COLO668 (cell line): ENCODE results near the gene EIF4A2.
"Not testable (repeated sequence)": the region's sequence is repeated elsewhere in the genome, so short reads cannot be mapped to it uniquely, and the experiment has no call there.

ENCODE experiments used
- DNase-seq: peaks from one replicate; lab custom pipeline; 2025; ENCODE audit not compliant: unreplicated experiment; lab: John Stamatoyannopoulos, UW

EIF4A2 gene

DNA sequence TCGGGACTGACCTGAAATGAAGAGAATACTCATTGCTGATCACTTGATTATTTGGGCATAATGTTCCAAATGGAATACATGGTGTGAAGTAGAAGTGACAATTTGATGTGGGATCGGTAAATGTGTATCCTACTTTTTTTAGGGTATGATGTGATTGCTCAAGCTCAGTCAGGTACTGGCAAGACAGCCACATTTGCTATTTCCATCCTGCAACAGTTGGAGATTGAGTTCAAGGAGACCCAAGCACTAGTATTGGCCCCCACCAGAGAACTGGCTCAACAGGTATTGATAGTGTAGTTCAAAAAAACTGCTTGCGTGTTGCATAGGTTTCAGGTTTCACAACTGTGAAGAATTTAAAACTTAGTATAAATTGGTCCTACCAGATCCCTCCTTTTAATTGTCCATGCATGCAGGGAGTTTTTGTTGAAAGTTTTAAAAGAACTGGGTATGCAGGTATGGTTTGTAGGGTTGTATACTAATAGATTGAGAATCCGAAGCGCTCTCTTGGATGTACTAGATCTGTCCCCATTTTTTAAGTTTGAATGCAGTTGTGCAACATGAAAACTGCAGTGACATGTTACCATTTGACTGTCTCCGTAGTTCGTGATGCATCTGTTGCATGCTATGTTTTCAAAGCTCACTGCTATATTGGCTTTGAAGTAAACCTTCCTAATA, 1.6 kb downstream of the EIF4A2 start:
- no peak for DNase-seq

GRCh38 chr3:186785495-186786018, 2.2 kb downstream of the EIF4A2 start:
- DNase-seq, result no peak

DNA sequence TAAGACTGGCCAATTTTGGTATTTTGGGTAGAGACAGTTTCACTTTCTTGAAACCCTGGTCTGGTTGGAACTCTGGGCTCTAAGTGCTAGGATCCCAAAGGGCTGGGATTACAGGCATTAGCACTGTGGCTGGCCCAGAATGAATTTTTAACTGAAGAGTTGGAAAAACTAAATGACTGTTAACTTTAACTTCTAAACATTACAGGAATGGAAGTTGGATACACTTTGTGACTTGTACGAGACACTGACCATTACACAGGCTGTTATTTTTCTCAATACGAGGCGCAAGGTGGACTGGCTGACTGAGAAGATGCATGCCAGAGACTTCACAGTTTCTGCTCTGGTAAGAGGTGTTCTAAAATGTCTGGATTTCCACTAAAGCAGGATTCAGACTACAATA, 3.5 kb downstream of the EIF4A2 start:
- no peak for DNase-seq

GRCh38 chr3:186787642-186788481, 4.5 kb downstream of the EIF4A2 start:
- DNase-seq, result no peak

DNA sequence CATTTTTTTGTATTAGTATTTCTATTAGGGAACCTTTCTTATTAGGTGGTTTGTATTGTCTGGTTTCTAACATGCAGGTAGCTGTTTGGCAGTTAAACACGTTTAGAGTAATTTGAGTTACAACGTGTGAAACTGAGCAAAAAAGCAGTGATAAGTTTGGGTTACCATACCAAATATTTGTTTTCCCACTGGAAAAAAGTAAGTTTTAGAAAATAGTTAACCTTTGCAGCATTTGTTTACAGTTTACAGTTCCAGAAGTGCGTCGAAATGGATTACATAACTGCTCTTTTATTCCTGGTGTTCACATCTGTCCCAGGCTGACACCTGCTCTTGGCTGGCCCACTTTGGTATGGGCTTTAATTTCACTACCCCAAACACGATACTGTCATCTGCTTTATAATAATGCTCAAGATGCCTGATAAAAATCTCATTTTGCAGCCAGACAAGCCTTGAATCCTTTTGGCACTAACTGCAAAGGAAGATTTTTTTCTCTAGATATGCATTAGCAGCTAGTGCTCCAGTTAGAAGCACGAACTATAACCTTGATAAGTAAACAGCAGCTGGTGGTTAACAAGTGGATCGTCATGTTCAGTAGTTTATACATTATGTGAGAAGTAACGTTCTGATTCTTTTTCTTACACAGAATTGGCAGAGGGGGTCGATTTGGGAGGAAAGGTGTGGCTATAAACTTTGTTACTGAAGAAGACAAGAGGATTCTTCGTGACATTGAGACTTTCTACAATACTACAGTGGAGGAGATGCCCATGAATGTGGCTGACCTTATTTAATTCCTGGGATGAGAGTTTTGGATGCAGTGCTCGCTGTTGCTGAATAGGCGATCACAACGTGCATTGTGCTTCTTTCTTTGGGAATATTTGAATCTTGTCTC, 5.3 kb downstream of the EIF4A2 start:
- no peak for DNase-seq

DNA sequence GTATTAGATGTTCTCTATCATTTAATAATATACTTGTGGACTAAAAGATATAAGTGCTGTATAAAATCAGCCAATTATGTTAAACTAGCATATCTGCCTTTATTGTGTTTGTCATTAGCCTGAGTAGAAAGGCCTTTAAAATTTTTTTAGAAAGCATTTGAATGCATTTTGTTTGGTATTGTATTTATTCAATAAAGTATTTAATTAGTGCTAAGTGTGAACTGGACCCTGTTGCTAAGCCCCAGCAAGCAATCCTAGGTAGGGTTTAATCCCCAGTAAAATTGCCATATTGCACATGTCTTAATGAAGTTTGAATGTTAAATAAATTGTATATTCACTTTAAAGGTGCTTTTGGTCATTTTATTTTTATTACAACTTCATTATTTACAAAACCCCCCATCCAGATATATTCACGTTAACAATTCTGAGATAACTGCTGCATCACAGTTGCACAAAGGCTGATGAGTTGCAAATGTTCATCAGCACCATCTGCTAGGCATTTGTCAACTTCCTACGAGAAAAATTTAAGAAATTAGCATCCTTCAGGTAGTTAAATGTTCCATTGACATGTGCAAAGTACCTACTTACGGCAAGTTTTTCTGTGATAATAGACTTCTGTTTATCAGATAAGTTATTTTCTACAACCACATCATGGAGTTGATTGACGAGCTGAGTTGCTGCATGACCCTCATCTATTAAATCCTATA, 6.3 kb downstream of the EIF4A2 start:
- DNase-seq, result no peak

- DNase-seq, result no peak
Observed at GRCh38 chr3:186790261-186790981, 7.0 kb downstream of the EIF4A2 start.

DNA sequence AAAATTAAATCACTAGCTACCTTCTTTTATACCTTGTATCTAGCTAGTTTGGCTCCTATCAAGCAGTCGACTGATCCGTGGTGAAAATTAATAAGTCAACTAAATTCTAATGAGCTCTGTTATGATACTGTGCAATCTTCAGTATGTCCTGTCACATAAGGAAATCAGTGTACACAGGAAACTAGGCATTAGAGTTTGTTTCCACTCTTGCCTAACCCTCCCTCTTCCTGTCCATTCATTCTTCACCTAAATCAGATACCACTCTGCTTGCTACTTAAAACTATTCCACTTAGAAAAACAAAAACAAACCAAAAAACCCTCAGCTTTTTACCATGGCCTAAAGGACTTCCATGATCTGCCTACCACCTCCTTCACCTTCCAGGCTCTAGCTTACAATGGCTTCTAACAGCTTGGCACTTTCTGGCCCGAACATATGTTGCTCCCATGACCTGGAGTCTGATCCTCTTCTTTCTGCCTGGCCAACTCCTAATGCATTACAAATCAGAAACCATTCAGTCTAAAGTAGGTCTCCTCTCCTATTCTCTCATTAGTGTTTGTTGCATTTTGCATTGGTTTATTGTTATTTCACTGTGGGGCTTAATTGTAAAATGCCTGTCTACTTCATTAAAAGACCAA, 15.0 kb downstream of the EIF4A2 start:
- no peak for DNase-seq

DNA sequence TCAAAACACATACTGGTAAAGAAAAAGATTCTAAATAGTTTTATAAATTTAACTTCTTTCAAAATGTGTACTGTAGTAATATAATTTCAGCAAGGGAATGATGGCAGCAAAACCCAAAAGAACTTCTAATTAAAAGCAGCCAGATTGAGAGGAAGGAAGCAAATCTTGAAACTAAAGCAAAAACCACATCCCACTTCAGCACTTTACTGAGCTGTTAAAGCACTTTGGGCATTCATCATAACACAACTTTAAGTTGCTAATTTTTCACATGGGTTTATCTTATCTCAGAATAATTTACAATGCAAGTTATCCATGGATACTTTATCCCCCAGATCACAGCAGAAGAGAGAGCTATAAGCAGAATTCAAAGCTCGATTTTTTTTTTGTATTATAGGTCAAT, 16.9 kb downstream of the EIF4A2 start:
- no peak for DNase-seq

DNA sequence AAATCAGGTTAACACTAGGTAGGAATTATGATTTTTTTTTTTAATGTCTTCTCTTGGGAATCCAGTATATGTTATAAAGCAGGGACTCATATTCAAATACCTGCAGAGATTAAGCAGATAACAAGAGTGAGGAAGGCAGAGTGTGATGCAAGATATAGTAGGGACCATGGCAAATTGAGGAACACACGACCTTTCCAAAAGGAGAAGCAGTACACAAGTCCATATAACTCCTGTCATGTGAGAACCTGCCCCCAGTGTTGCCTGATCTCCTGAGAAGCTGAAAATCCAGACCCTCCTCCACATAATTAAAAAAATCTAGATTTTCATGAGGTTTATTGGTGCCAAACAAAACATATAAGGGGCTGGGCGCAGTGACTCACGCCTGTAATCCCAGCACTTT, 19.3 kb downstream of the EIF4A2 start:
- no peak for DNase-seq

DNA sequence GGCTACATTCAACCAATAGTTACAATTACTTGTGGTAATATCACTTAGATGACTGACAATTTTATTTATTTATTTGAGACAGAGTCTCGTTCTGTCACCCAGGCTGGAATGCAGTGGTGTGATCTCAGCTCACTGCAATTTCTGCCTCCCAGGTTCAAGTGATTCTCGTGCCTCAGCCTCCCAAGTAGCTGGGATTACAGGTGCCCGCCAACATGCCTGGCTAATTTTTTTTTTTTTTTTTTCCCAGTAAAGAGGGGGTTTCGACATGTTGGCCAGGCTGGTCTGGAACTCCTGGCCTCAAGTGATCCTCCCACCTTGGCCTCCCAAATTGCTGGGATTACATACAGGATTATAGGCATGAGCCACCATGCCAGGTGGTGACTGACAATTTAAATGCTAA, 20.1 kb downstream of the EIF4A2 start:
- not testable (repeated sequence) for DNase-seq

GRCh38 chr3:186806089-186807055, 23.0 kb downstream of the EIF4A2 start, which contains the start of gene RFC4:
Gene RFC4, minus strand, starts transcription at chr3:186806482. Its CDS starts 1,769 bp downstream, at chr3:186804713.
- DNase-seq, result peak; percentile 85

- DNase-seq, result no peak
Observed at GRCh38 chr3:186807231-186807630, 23.9 kb downstream of the EIF4A2 start.

GRCh38 chr3:186810336-186810996, 27.1 kb downstream of the EIF4A2 start:
- DNase-seq, result no peak

DNA sequence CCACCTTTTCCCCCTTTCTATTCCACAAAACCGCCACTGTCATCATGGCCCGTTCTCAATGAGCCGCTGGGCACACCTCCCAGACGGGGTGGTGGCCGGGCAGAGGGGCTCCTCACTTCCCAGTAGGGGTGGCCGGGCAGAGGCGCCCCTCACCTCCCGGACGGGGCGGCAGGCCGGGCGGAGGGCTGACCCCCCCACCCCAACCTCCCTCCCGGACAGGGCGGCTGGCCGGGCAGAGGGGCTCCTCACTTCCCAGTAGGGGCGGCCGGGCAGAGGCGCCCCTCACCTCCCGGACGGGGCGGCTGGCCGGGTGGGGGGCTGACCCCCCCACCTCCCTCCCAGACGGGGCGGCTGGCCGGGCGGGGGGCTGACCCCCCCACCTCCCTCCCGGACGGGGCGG, 27.9 kb downstream of the EIF4A2 start:
- DNase-seq, result not testable (repeated sequence)

DNA sequence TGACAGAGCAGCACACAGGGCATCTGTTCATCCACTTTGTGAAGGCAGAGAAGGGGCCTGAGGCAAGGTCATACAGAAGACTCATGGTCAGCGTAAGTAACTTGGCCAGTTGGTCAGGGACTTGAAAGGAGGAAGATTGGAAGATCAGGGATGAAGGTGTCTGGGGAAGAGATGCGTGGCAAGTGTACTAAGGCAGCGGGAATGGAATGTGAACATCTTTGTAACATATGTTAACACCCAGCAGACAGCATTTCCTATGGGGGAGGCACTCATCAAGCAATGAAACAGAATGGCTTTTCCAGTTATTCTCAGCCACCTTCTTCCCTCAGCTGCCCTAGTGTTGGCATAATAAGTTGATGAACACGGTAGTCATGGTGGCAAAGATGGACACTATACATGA, 30.7 kb downstream of the EIF4A2 start:
- no peak for DNase-seq

DNA sequence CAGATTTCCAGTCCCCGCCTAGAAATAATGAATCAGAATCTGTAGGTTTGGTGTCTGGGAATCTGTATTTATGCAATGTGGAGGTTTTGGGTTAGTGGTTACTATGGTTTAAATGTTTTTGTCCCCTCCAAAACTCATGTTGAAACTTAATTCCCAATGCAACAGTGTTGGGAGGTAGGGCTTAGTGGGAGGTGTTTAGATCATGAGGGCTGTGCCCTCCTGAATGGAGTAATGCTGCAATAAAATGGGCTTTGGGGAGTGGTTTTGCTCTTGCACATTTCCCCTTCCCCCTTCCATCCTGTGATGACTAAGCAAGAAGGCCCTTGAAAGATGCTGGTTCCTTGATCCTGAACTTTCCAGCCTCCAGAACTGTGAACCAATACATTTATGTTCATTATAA, 32.1 kb downstream of the EIF4A2 start:
- no peak for DNase-seq

- no peak for DNase-seq
Observed at GRCh38 chr3:186818516-186818915, 35.1 kb downstream of the EIF4A2 start.
